Stimulated activated CD4-positive, alpha-beta T cell treated with anti-CD3 and anti-CD28 coated beads, Interleukin-2, amount 100 ng/mL, for 48 hours (primary cell): ENCODE measurements around the gene HOXD12.

Experiments used
- DNase-seq, 2 donors: peaks; one replicate each; pipeline ENCODE4 v3.0.0-alpha.2; 2020

Gene HOXD12

GRCh38 chr2:176136374-176137251 lies 37.0 kb downstream of the HOXD12 start:
- DNase-seq: no peak

- no peak for DNase-seq
Observed at GRCh38 chr2:176137252-176137580, 37.6 kb downstream of the HOXD12 start.

GRCh38 chr2:176137906-176138305 lies 38.3 kb downstream of the HOXD12 start:
- no peak for DNase-seq

- DNase-seq: no peak
Observed at GRCh38 chr2:176138526-176138922, 38.9 kb downstream of the HOXD12 start.

- no peak for DNase-seq
Observed at GRCh38 chr2:176138923-176139660, 39.5 kb downstream of the HOXD12 start.

GRCh38 chr2:176139661-176140512 lies 40.3 kb downstream of the HOXD12 start:
- DNase-seq: no peak

GRCh38 chr2:176140513-176141317 lies 41.1 kb downstream of the HOXD12 start:
- peak; percentile 61 to 70 for DNase-seq

GRCh38 chr2:176142281-176142680 lies 42.7 kb downstream of the HOXD12 start:
- no peak for DNase-seq

GRCh38 chr2:176145085-176145969 lies 45.7 kb downstream of the HOXD12 start:
- DNase-seq: no peak

GRCh38 chr2:176146101-176146500 lies 46.5 kb downstream of the HOXD12 start:
- DNase-seq: no peak

GRCh38 chr2:176146645-176147044 lies 47.0 kb downstream of the HOXD12 start:
- no peak for DNase-seq

- DNase-seq: no peak
Observed at GRCh38 chr2:176147210-176147799, 47.7 kb downstream of the HOXD12 start.

- no peak for DNase-seq
Observed at GRCh38 chr2:176147800-176148496, 48.4 kb downstream of the HOXD12 start.

- no peak for DNase-seq
Observed at GRCh38 chr2:176148751-176149421, 49.3 kb downstream of the HOXD12 start.

- DNase-seq: no peak
Observed at GRCh38 chr2:176149481-176149938, 49.9 kb downstream of the HOXD12 start.

GRCh38 chr2:176149939-176150583 lies 50.5 kb downstream of the HOXD12 start:
- no peak for DNase-seq

GRCh38 chr2:176150584-176151441 lies 51.2 kb downstream of the HOXD12 start:
- no peak for DNase-seq
